SK-N-SH treated with all-trans-retinoic acid at 6 μM for 48 hours (cell line): ENCODE data around the gene CADM1.
A peak's percentile ranks its signal among the peaks of the same experiment; 100 is the strongest.

ENCODE experiments used
- ATAC-seq: fragments of 200-7000 bp; cut with Tn5 transposase; 3 replicates; pipeline ENCODE4 v1.9.1; 2020; ENCODE audit warnings: mild to moderate bottlenecking, moderate library complexity
- ARNTL ChIP-seq: fragments of 450-650 bp; formaldehyde crosslinking; IDR thresholded peaks from 2 replicates; pipeline ENCODE4 v1.5.0; 2020; ENCODE audit warnings: low read depth, mild to moderate bottlenecking, moderate library complexity, borderline replicate concordance
- BACH2 ChIP-seq: fragments of 250-450 bp; sonication (Bioruptor Pico); IDR thresholded peaks from 2 replicates; pipeline ENCODE4 v1.9.0; 2021; ENCODE audit warnings: mild to moderate bottlenecking, borderline replicate concordance
- CSDC2 ChIP-seq: fragments of 250-450 bp; sonication (Bioruptor Pico); IDR thresholded peaks from 2 replicates; pipeline ENCODE4 v1.5.0; 2020; ENCODE audit warnings: mild to moderate bottlenecking, moderate library complexity
- ESRRG ChIP-seq: fragments of 250-450 bp; sonication (Bioruptor Pico); IDR thresholded peaks from 2 replicates; pipeline ENCODE4 v1.6.1; 2021; ENCODE audit warnings: mild to moderate bottlenecking
- GLIS3 ChIP-seq: fragments of 250-450 bp; sonication (Bioruptor Pico); IDR thresholded peaks from 2 replicates; pipeline ENCODE4 v1.5.0; 2020; ENCODE audit warnings: mild to moderate bottlenecking, moderate library complexity
- ISL1 ChIP-seq: fragments of 250-450 bp; sonication (Bioruptor Pico); IDR thresholded peaks from 2 replicates; pipeline ENCODE4 v2.1.2; 2022; ENCODE audit warnings: mild to moderate bottlenecking, moderate library complexity
- OSR1 ChIP-seq: fragments of 250-450 bp; sonication (Bioruptor Pico); IDR thresholded peaks from 2 replicates; pipeline ENCODE4 v1.8.0; 2022; ENCODE audit warnings: moderate library complexity, mild to moderate bottlenecking, inconsistent platforms
- PPARA ChIP-seq: fragments of 250-450 bp; sonication (Bioruptor Pico); IDR thresholded peaks from 2 replicates; pipeline ENCODE4 v1.5.0; 2020; ENCODE audit warnings: mild to moderate bottlenecking, borderline replicate concordance
- RARB ChIP-seq: fragments of 250-450 bp; sonication (Bioruptor Pico); IDR thresholded peaks from 2 replicates; pipeline ENCODE4 v1.8.0; 2021; ENCODE audit warnings: mild to moderate bottlenecking, moderate library complexity
- SNAI2 ChIP-seq: fragments of 250-450 bp; sonication (Bioruptor Pico); IDR thresholded peaks from 2 replicates; pipeline ENCODE4 v1.5.0; 2020; ENCODE audit warnings: mild to moderate bottlenecking, moderate library complexity
- TCF4 ChIP-seq: fragments of 250-450 bp; sonication (Bioruptor Pico); IDR thresholded peaks from 2 replicates; pipeline ENCODE4 v1.8.0; 2021; ENCODE audit warnings: mild to moderate bottlenecking, moderate library complexity, borderline replicate concordance
- TOX ChIP-seq: fragments of 250-450 bp; sonication (Bioruptor Pico); IDR thresholded peaks from 2 replicates; pipeline ENCODE4 v1.8.0; 2021; ENCODE audit warnings: mild to moderate bottlenecking, moderate library complexity, borderline replicate concordance
- ZFP3 ChIP-seq: fragments of 250-450 bp; sonication (Bioruptor Pico); IDR thresholded peaks from 2 replicates; pipeline ENCODE4 v1.5.0; 2020; ENCODE audit warnings: mild to moderate bottlenecking, moderate library complexity
- ZFP30 ChIP-seq: fragments of 450-650 bp; formaldehyde crosslinking; IDR thresholded peaks from 2 replicates; pipeline ENCODE4 v1.5.0; 2022; ENCODE audit warnings: mild to moderate bottlenecking, moderate library complexity
- ZNF565 ChIP-seq: fragments of 450-650 bp; formaldehyde crosslinking; conservative IDR thresholded peaks from 2 replicates; pipeline ENCODE4 v1.5.0; 2020; ENCODE audit warnings: low read depth, mild to moderate bottlenecking, moderate library complexity
- ZNF8 ChIP-seq: fragments of 450-650 bp; formaldehyde crosslinking; IDR thresholded peaks from 2 replicates; pipeline ENCODE4 v1.5.0; 2020; ENCODE audit warnings: mild to moderate bottlenecking, moderate library complexity
- TF ChIP-seq, protein P1 (sequence below): fragments of 250-450 bp; sonication (Bioruptor Pico); IDR thresholded peaks from 2 replicates; pipeline ENCODE4 v1.5.1; 2020; ENCODE audit warnings: low read depth, mild to moderate bottlenecking, moderate library complexity
- TF ChIP-seq, protein P2 (sequence below): fragments of 250-450 bp; sonication (Bioruptor Pico); IDR thresholded peaks from 2 replicates; pipeline ENCODE4 v1.8.0; 2020; ENCODE audit warnings: mild to moderate bottlenecking, moderate library complexity, borderline replicate concordance
- TF ChIP-seq, protein P3 (sequence below): fragments of 250-450 bp; sonication (Bioruptor Pico); IDR thresholded peaks from 2 replicates; pipeline ENCODE4 v1.5.0; 2020; ENCODE audit warnings: mild to moderate bottlenecking, moderate library complexity
- TF ChIP-seq, protein P4 (sequence below): fragments of 250-450 bp; sonication (Bioruptor Pico); IDR thresholded peaks from 2 replicates; pipeline ENCODE4 v1.8.0; 2021; ENCODE audit warnings: low read depth, mild to moderate bottlenecking, moderate library complexity, borderline replicate concordance

The CADM1 gene

DNA sequence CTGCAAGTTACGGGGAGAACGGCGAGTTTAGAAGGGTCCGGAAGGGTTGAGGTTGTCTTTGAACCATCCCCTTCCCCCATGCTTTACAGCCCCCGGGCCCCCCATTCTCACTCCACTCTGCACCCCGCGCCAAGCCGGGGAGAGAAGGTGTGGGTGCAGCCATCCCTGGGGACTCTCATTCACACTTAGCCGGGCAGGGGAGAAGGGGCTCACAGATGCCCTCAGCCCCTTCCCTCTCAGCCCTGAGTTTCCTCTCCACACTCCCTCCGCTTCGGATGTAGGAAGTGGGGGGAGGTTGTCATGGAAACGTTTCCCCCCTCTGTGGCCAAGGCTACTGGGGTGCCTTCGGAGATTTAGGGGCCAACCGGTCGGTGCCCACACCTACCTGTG lies 334 bp downstream of the CADM1 start:
- peak; percentile 5 for ATAC-seq
- TF ChIP-seq, protein P1, sequence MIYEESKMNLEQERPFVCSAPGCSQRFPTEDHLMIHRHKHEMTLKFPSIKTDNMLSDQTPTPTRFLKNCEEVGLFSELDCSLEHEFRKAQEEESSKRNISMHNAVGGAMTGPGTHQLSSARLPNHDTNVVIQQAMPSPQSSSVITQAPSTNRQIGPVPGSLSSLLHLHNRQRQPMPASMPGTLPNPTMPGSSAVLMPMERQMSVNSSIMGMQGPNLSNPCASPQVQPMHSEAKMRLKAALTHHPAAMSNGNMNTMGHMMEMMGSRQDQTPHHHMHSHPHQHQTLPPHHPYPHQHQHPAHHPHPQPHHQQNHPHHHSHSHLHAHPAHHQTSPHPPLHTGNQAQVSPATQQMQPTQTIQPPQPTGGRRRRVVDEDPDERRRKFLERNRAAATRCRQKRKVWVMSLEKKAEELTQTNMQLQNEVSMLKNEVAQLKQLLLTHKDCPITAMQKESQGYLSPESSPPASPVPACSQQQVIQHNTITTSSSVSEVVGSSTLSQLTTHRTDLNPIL (CRISPR knock-in tag) = no peak

DNA sequence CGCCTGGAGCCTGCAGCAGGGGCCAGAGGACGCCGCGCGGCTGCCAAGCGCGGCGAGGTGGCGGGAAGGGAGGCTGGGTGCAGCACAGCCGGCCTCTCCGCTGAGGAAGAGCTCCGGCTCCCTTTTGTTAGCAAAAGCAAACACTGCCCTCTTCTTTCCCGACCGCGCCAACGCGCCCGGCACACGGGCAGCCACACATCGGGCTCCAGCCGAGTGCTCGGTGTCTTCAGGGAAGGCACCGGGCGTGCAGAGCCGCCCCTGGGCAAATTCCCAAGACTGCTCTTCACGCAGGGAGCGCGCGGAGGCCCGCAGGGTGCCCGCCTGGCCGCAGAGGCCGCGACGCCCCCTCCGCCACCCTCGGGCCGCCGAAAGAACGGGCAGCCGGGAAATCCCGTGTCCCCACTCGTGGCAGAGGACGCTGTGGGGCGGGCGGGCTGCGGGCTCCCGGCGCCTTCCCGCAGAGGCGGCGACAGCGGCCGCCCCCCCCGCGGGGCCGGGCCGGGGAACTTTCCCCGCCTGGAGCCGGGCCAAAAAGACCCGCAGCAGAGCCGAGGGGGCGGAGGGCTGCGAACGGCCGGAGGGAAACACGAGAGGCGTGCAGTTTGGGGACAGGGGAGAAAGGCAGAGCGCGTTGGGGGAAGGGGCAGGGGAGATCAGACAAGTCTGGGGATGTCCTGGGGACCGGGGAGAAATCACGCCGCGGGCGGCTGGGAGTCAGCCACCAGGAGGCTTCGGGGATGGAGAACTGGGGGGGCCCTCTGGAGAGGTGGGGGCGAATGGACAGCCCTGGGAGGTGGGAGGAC lies 931 bp downstream of the CADM1 start:
- no peak for TF ChIP-seq PPARA
- TF ChIP-seq ZFP30 (CRISPR knock-in tag) = no peak
- TF ChIP-seq, protein P2, sequence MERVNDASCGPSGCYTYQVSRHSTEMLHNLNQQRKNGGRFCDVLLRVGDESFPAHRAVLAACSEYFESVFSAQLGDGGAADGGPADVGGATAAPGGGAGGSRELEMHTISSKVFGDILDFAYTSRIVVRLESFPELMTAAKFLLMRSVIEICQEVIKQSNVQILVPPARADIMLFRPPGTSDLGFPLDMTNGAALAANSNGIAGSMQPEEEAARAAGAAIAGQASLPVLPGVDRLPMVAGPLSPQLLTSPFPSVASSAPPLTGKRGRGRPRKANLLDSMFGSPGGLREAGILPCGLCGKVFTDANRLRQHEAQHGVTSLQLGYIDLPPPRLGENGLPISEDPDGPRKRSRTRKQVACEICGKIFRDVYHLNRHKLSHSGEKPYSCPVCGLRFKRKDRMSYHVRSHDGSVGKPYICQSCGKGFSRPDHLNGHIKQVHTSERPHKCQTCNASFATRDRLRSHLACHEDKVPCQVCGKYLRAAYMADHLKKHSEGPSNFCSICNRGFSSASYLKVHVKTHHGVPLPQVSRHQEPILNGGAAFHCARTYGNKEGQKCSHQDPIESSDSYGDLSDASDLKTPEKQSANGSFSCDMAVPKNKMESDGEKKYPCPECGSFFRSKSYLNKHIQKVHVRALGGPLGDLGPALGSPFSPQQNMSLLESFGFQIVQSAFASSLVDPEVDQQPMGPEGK (CRISPR knock-in tag) = peak; percentile 46; the same call in 1 of the 2 replicates
- no peak for TF ChIP-seq GLIS3 (CRISPR knock-in tag)
- TF ChIP-seq, all 23 proteins: peak for 1
- peak; percentile 64 for ATAC-seq

DNA sequence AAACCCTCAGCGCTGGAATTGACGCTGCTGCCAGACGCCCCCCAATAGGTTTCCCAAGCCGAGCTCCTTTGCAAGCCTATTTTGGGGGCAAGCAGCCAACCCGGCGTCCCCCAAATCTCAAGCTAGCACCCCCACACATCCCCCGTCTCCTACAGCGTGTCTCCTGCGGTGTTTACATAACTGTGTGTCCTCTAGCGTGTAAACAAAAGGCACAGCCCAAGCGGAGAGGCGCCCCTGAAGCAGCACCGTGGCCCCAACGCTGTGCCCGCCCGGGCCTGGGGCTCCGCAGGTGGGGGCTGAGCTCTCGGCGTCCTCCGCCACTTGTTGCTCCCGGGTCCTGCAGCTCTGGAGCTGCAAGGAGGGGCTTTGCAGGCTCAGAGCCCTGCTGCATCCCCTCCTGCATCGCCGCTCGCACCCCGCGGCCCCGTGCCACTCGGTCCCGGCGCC lies 1.6 kb downstream of the CADM1 start:
- no peak for TF ChIP-seq ZNF8 (CRISPR knock-in tag)
- no peak for TF ChIP-seq CSDC2 (CRISPR knock-in tag)
- no peak for TF ChIP-seq PPARA
- TF ChIP-seq, protein P3, sequence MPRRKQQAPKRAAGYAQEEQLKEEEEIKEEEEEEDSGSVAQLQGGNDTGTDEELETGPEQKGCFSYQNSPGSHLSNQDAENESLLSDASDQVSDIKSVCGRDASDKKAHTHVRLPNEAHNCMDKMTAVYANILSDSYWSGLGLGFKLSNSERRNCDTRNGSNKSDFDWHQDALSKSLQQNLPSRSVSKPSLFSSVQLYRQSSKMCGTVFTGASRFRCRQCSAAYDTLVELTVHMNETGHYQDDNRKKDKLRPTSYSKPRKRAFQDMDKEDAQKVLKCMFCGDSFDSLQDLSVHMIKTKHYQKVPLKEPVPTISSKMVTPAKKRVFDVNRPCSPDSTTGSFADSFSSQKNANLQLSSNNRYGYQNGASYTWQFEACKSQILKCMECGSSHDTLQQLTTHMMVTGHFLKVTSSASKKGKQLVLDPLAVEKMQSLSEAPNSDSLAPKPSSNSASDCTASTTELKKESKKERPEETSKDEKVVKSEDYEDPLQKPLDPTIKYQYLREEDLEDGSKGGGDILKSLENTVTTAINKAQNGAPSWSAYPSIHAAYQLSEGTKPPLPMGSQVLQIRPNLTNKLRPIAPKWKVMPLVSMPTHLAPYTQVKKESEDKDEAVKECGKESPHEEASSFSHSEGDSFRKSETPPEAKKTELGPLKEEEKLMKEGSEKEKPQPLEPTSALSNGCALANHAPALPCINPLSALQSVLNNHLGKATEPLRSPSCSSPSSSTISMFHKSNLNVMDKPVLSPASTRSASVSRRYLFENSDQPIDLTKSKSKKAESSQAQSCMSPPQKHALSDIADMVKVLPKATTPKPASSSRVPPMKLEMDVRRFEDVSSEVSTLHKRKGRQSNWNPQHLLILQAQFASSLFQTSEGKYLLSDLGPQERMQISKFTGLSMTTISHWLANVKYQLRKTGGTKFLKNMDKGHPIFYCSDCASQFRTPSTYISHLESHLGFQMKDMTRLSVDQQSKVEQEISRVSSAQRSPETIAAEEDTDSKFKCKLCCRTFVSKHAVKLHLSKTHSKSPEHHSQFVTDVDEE (CRISPR knock-in tag) = no peak
- TF ChIP-seq TOX = no peak
- TF ChIP-seq ISL1 (CRISPR knock-in tag) = no peak
- TF ChIP-seq ZFP30 (CRISPR knock-in tag) = no peak
- no peak for TF ChIP-seq SNAI2 (CRISPR knock-in tag)
- TF ChIP-seq, protein P4, sequence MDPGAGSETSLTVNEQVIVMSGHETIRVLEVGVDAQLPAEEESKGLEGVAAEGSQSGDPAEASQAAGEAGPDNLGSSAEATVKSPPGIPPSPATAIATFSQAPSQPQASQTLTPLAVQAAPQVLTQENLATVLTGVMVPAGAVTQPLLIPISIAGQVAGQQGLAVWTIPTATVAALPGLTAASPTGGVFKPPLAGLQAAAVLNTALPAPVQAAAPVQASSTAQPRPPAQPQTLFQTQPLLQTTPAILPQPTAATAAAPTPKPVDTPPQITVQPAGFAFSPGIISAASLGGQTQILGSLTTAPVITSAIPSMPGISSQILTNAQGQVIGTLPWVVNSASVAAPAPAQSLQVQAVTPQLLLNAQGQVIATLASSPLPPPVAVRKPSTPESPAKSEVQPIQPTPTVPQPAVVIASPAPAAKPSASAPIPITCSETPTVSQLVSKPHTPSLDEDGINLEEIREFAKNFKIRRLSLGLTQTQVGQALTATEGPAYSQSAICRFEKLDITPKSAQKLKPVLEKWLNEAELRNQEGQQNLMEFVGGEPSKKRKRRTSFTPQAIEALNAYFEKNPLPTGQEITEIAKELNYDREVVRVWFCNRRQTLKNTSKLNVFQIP (CRISPR knock-in tag) = no peak
- no peak for TF ChIP-seq ARNTL
- TF ChIP-seq ESRRG = no peak
- TF ChIP-seq BACH2 (CRISPR knock-in tag) = no peak
- no peak for TF ChIP-seq GLIS3 (CRISPR knock-in tag)
- no peak for TF ChIP-seq ZNF565
- no peak for TF ChIP-seq OSR1
- no peak for TF ChIP-seq ZFP3 (CRISPR knock-in tag)
- no peak for TF ChIP-seq RARB (CRISPR knock-in tag)
- TF ChIP-seq TCF4 = no peak
- TF ChIP-seq, all 23 proteins: peak for 0
- no peak for ATAC-seq

DNA sequence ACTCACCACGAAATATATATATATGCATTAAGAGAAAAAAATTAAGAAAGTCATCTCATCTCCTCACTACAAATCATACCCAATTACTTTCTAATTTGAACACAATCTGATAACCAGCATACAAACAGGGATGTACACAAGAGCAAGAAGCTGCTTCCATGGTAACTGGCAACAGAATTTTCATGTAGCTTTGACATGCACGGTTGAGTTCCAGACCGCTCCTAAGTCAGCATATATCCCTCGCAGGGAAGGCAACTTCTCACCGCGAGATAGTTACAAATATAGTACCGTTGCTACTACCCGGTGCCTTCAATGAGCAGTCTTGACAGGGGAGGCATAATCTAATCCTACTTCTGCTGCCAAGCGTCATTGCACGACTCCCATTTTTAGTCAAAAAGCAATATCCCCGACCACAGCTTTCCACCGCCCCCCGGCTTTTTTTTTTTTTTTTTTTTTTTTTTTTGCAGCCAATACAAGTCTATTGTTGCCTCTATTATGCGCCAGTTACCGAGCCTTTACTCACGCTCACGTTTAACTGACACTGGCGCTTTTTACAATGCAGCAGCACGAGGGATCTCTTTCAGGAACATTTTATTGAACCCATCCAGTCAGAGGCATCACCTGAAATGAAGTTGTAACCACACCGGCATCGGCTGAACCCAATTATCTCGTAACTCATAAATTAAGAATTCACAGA lies 2.2 kb downstream of the CADM1 start:
- ATAC-seq = no peak

More for the DNA sequence above, 2.2 kb downstream of the CADM1 start:
- TF ChIP-seq ZNF565 (no peak), SNAI2 (CRISPR knock-in tag) (no peak), GLIS3 (CRISPR knock-in tag) (no peak), ZFP30 (CRISPR knock-in tag) (no peak), ZNF8 (CRISPR knock-in tag) (no peak)
